ENCODE results near the gene CARS1. TPM values are rescaled to one million over a fixed set of nuclear protein-coding genes. Genes with fewer than 3 reads are reported as not detected.
A peak's percentile ranks its signal among the peaks of the same experiment; 100 is the strongest.

CARS1 gene
- total and polyA plus RNA-seq, 2 donors (not counting 1 experiment from before 2014, with no cell fraction given), result 31.3 to 49.5 TPM

DNA sequence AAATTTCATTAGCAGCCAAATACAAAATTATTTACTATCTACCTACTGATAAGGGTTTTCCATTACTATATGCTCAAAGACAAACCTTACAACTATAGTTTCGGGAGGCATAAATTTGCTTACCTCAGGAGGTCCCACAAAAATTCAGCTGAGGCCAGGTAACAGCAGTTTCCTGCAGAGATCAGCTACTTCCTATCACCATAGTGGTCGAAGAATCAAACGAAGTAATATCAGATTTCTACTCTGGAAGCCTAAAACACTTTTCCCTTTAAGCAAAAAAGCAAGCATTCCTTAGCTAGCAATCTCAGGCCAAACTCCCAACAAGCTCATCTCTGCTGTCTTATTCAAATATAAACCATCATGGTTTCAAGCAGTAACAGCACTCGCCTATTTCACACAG, 68.2 kb downstream of the CARS1 start:
- Histone ChIP-seq H3K4me2 (replicated peaks; ENCODE audit: low read depth, low read length, poor library complexity, severe bottlenecking) (peak overlapping the region; percentile 98), H3K4me3 (ENCODE audit: control extremely low read depth in 1 of 5, extremely low read depth in 1 of 5, insufficient read depth in 1 of 5, low read depth in 2 of 5, low read length in 4 of 5) (peak overlapping the region in 2 of 5 experiments; percentile 12 to 25), H3K9ac (ENCODE audit: low read length) (peak overlapping the region; percentile 93), H3K4me1 (ENCODE audit: control insufficient read depth in 2 of 2, insufficient read depth in 2 of 2, low read length in 2 of 2) (peaks cover 40 to 45% of the 10 kb centered on the region in 2 donors), H3K27ac (ENCODE audit: low read length in 2 of 2) (peak overlapping the region in 1 of 2 donors; percentile 6), H3K27me3 (replicated peaks in 1 of 4; ENCODE audit: control extremely low read depth in 1 of 4, control insufficient read depth in 3 of 4, insufficient read depth in 4 of 4, low read length in 3 of 4) (no peaks in the 10 kb centered on the region), H4K20me1 (ENCODE audit: control insufficient read depth, insufficient read depth, low read length, poor library complexity, severe bottlenecking) (peaks cover 48% of the 10 kb centered on the region), H3K79me2 (ENCODE audit: control insufficient read depth, insufficient read depth, low read length) (peaks cover 78% of the 10 kb centered on the region), H3K36me3 (replicated peaks in 1 of 2; ENCODE audit: control extremely low read depth in 1 of 2, control insufficient read depth in 1 of 2, extremely low read depth in 1 of 2, insufficient read depth in 2 of 2, low read length in 1 of 2) (peaks cover 0 to 2% of the 10 kb centered on the region in 2 experiments), H2AFZ (ENCODE audit: insufficient read depth, low read depth, low read length, poor library complexity, severe bottlenecking) (no peak overlapping the region), H3K9me3 (ENCODE audit: control extremely low read depth in 1 of 3, control insufficient read depth in 2 of 3, insufficient read depth in 1 of 3, low read length in 2 of 3) (no peaks in the 10 kb centered on the region)
- Mint-ChIP-seq H3K4me1 (peaks cover 55% of the 10 kb centered on the region), H3K4me3 (peak overlapping the region; percentile 95), H3K27ac (peak overlapping the region; percentile 37), H3K9me3 (ENCODE audit: insufficient read depth) (no peaks in the 10 kb centered on the region), H3K27me3 (no peaks in the 10 kb centered on the region)
- ChIA-PET POLR2A (no interaction called here), CTCF (interaction anchor here (1.1 to 1.7 kb wide), 3 partner anchors 11 to 103 kb away, joined by 3 to 6 read pairs (median 3); no protein-coding TSS in a partner anchor)
- DNase-seq (no peak), ATAC-seq (ENCODE audit: low read depth) (no peak)
- WGBS (ENCODE audit: insufficient coverage), result 15% methylated on average over 4 of the region's 4 CpGs
- intact Hi-C loops (cut with micrococcal nuclease), result no loop called here
- TF ChIP-seq EZH2 (IDR thresholded peaks at IDR 0.05; ENCODE audit: borderline replicate concordance, insufficient read depth, low read depth, low read length, poor library complexity, severe bottlenecking), result no peak
- TF ChIP-seq, protein P1, sequence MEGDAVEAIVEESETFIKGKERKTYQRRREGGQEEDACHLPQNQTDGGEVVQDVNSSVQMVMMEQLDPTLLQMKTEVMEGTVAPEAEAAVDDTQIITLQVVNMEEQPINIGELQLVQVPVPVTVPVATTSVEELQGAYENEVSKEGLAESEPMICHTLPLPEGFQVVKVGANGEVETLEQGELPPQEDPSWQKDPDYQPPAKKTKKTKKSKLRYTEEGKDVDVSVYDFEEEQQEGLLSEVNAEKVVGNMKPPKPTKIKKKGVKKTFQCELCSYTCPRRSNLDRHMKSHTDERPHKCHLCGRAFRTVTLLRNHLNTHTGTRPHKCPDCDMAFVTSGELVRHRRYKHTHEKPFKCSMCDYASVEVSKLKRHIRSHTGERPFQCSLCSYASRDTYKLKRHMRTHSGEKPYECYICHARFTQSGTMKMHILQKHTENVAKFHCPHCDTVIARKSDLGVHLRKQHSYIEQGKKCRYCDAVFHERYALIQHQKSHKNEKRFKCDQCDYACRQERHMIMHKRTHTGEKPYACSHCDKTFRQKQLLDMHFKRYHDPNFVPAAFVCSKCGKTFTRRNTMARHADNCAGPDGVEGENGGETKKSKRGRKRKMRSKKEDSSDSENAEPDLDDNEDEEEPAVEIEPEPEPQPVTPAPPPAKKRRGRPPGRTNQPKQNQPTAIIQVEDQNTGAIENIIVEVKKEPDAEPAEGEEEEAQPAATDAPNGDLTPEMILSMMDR (IDR thresholded peaks at IDR 0.05), result no peak

All from B cell (primary cell).